ENCODE data around the gene RNF187. TPM values are rescaled to one million over a fixed set of nuclear protein-coding genes. Genes with fewer than 3 reads are reported as not detected.
A peak's percentile ranks its signal among the peaks of the same experiment; 100 is the strongest.

The RNF187 gene
- total RNA-seq, 4 donors from 2014 or later = 22.5 to 62.6 (median 61.0) TPM

DNA sequence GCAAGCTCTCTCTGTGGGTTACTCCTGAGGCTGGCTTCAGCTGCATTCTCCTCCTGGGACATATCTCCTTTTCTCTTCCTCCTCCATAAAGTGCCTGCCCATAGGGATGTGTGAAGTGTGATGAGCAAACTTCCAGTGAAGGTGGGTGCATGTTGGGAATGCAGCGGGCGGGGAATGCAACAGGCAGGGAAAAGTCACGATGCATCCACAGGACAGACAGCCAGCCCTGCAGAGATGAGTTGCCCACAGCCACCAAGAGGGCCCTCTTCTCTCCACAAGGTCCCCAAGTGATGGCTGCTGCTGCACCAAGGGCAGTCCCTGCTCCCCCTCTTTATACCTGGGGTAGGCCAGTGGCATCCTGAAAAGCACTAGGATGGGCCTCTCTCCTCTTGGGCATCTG, 33.6 kb upstream of the RNF187 start:
- Histone ChIP-seq H3K36me3 (no peaks in the 10 kb centered on the region), H3K4me3 (no peak overlapping the region), H3K27ac (replicated peaks in 1 of 4) (no peak overlapping the region), H3K27me3 (peaks cover 0 to 39% (median 15%) of the 10 kb centered on the region in 4 donors), H3K9me3 (no peaks in the 10 kb centered on the region), H3K4me1 (peaks cover 6 to 21% (median 17%) of the 10 kb centered on the region in 4 donors)
- no CpG with 5 or more reads among the region's 3 CpGs for WGBS
- DNase-seq (ENCODE audit: extremely low spot score) = no peak
- intact Hi-C loops (cut with DNase I) = no loop called here
- TF ChIP-seq POLR2A (IDR thresholded peaks at IDR 0.05; ENCODE audit: low read depth) (no peak), EP300 (IDR thresholded peaks at IDR 0.05) (no peak), POLR2AphosphoS5 (IDR thresholded peaks at IDR 0.05) (no peak)
- TF ChIP-seq, protein P1, sequence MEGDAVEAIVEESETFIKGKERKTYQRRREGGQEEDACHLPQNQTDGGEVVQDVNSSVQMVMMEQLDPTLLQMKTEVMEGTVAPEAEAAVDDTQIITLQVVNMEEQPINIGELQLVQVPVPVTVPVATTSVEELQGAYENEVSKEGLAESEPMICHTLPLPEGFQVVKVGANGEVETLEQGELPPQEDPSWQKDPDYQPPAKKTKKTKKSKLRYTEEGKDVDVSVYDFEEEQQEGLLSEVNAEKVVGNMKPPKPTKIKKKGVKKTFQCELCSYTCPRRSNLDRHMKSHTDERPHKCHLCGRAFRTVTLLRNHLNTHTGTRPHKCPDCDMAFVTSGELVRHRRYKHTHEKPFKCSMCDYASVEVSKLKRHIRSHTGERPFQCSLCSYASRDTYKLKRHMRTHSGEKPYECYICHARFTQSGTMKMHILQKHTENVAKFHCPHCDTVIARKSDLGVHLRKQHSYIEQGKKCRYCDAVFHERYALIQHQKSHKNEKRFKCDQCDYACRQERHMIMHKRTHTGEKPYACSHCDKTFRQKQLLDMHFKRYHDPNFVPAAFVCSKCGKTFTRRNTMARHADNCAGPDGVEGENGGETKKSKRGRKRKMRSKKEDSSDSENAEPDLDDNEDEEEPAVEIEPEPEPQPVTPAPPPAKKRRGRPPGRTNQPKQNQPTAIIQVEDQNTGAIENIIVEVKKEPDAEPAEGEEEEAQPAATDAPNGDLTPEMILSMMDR (IDR thresholded peaks at IDR 0.05) = no peak

DNA sequence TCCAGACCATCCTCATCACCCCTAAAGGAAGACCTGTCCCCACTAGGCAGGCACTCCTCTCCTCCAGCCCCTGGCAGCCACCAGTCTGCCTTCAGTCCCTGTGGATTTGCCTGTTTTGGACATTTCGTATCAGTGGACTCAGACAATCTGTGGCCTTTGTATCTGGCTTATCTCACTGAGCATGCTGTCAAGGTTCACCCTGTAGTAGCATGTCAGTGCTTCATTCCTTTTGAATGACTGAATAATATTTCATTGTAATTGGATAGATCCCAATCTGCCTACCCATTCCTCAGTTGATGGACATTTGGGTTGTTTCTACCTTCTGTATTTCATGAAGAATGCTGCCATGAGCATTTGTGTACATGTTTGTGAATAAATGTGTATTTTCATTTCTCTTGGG, 32.9 kb upstream of the RNF187 start:
- no peak for DNase-seq (ENCODE audit: extremely low spot score)
- H3K4me3 ChIP-seq = no peak overlapping the region
- intact Hi-C loops (cut with DNase I) = no loop called here
- peaks cover 0 to 46% (median 20%) of the 10 kb centered on the region in 4 donors for H3K27me3 ChIP-seq
- H3K9me3 ChIP-seq = no peaks in the 10 kb centered on the region
- no peaks in the 10 kb centered on the region for H3K36me3 ChIP-seq
- TF ChIP-seq EP300 (IDR thresholded peaks at IDR 0.05) (no peak), POLR2A (IDR thresholded peaks at IDR 0.05; ENCODE audit: low read depth) (no peak), POLR2AphosphoS5 (IDR thresholded peaks at IDR 0.05) (no peak)
- TF ChIP-seq, protein P1 (IDR thresholded peaks at IDR 0.05) = no peak
- H3K4me1 ChIP-seq = peaks cover 12 to 27% (median 24%) of the 10 kb centered on the region in 4 donors
- H3K27ac ChIP-seq (replicated peaks in 1 of 4) = no peak overlapping the region
- 91% methylated on average over 1 of the region's 1 CpG for WGBS

DNA sequence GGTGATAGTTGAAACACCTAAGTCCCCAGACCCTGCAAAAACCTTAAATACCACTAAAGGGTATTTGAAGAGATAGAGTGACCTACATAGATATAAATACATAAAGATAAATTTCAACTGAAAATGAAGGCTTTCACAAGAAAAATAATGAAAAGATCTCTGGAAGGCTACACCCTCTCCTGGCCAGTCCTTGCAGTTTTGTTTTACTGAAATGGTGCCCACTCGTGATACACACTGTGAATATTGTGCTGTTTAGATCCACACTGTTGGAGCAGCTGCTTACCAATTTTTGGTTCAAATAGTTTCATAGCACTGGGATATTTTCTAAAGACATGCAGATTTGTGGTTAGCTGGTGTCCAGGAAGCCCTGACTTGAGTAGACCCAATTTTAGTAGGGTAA, 31.5 kb upstream of the RNF187 start:
- Histone ChIP-seq H3K27ac (replicated peaks in 1 of 4) (no peak overlapping the region), H3K27me3 (peaks cover 0 to 60% (median 30%) of the 10 kb centered on the region in 4 donors), H3K9me3 (no peaks in the 10 kb centered on the region), H3K4me3 (no peak overlapping the region), H3K36me3 (no peaks in the 10 kb centered on the region), H3K4me1 (peaks cover 18 to 32% (median 28%) of the 10 kb centered on the region in 4 donors)
- intact Hi-C loops (cut with DNase I) = no loop called here
- 35% methylated on average over 1 of the region's 1 CpG for WGBS
- DNase-seq (ENCODE audit: extremely low spot score) = no peak
- TF ChIP-seq POLR2AphosphoS5 (IDR thresholded peaks at IDR 0.05) (no peak), EP300 (IDR thresholded peaks at IDR 0.05) (no peak), POLR2A (IDR thresholded peaks at IDR 0.05; ENCODE audit: low read depth) (no peak)
- TF ChIP-seq, protein P1 (IDR thresholded peaks at IDR 0.05) = no peak

DNA sequence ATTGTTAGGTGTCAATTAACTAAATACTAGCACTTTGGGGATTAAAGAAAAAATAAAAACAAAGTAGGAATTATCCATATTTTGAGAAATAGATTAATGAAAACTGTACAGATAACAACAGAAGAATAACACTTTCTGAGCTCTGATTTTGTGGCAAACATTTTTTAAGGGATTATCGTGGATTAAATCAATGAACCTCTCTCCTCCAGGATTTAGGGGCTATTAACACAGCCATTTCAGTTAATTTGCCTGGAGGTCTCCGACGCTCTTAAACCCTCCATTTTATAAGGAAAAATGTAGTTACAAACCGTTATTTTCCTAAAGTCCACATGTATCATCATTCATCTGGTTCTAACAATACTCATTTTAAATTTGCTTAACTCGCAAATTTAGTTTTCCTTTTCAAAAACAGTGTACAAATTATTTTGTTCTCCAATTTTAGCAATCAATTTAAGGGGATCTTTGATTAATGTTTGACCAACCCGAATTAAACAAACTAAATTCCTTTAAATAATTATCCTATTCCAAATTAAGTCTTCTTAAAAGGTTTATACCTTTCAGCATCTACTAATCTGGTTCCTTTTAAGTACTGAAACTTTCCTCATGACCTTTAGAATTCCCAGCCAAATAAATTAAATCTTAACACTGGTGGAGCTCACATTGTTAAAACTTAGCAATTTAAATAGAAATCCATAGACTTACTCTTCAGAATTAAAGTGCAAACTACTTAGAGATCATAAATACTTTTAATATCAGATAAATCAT, 30.7 kb upstream of the RNF187 start:
- 63% methylated on average over 6 of the region's 6 CpGs for WGBS
- peaks cover 18 to 32% (median 28%) of the 10 kb centered on the region in 4 donors for H3K4me1 ChIP-seq
- H3K27me3 ChIP-seq = peaks cover 0 to 68% (median 30%) of the 10 kb centered on the region in 4 donors
- H3K4me3 ChIP-seq = peak overlapping the region; percentile 52 to 65 (median 54)
- DNase-seq (ENCODE audit: extremely low spot score) = no peak
- peak overlapping the region in 3 of 4 donors; percentile 72 to 83 (median 78) for H3K27ac ChIP-seq (replicated peaks in 1 of 4)
- TF ChIP-seq POLR2A (IDR thresholded peaks at IDR 0.05; ENCODE audit: low read depth) (no peak), POLR2AphosphoS5 (IDR thresholded peaks at IDR 0.05) (no peak), EP300 (IDR thresholded peaks at IDR 0.05) (no peak)
- TF ChIP-seq, protein P1 (IDR thresholded peaks at IDR 0.05) = no peak
- H3K36me3 ChIP-seq = no peaks in the 10 kb centered on the region
- no peaks in the 10 kb centered on the region for H3K9me3 ChIP-seq
- intact Hi-C loops (cut with DNase I) = no loop called here

All from esophagus muscularis mucosa (tissue), 4 donors.